ENCODE measurements around the gene ANTXR2.

Gene ANTXR2

GRCh38 chr4:80104927-80105326, 31.9 kb upstream of the ANTXR2 start:
- TF ChIP-seq CTCF (IDR thresholded peaks at IDR 0.05), result no peak

GRCh38 chr4:80103629-80104028, 30.6 kb upstream of the ANTXR2 start:
- H3K9ac ChIP-seq, result no peak overlapping the region
- H3K4me1 ChIP-seq, result no peaks in the 10 kb centered on the region
- no peak for TF ChIP-seq CTCF (IDR thresholded peaks at IDR 0.05)
- no peak overlapping the region for H3K4me2 ChIP-seq (ENCODE audit: low read length)
- H2AFZ ChIP-seq, result no peak overlapping the region
- H3K27me3 ChIP-seq (ENCODE audit: control insufficient read depth, insufficient read depth, low read length), result no peaks in the 10 kb centered on the region
- no peaks in the 10 kb centered on the region for H3K36me3 ChIP-seq (ENCODE audit: control insufficient read depth, insufficient read depth, low read length)
- no peak overlapping the region for H3K27ac ChIP-seq
- H3K9me3 ChIP-seq (ENCODE audit: control insufficient read depth, low read length), result no peaks in the 10 kb centered on the region
- no peak overlapping the region for H3K4me3 ChIP-seq (ENCODE audit: low read depth, low read length)
- no peaks in the 10 kb centered on the region for H3K79me2 ChIP-seq

More at GRCh38 chr4:80104927-80105326, 31.9 kb upstream of the ANTXR2 start:
- Histone ChIP-seq H3K9ac (no peak overlapping the region), H3K27ac (no peak overlapping the region), H3K4me3 (ENCODE audit: low read depth, low read length) (no peak overlapping the region), H2AFZ (no peak overlapping the region), H3K36me3 (ENCODE audit: control insufficient read depth, insufficient read depth, low read length) (no peaks in the 10 kb centered on the region), H3K27me3 (ENCODE audit: control insufficient read depth, insufficient read depth, low read length) (no peaks in the 10 kb centered on the region), H3K9me3 (ENCODE audit: control insufficient read depth, low read length) (no peaks in the 10 kb centered on the region), H3K4me1 (no peaks in the 10 kb centered on the region), H3K79me2 (no peaks in the 10 kb centered on the region), H3K4me2 (ENCODE audit: low read length) (no peak overlapping the region)

- Histone ChIP-seq H2AFZ (no peak overlapping the region), H3K27me3 (ENCODE audit: control insufficient read depth, insufficient read depth, low read length) (no peaks in the 10 kb centered on the region), H3K4me1 (no peaks in the 10 kb centered on the region), H3K4me3 (ENCODE audit: low read depth, low read length) (no peak overlapping the region), H3K27ac (no peak overlapping the region), H3K36me3 (ENCODE audit: control insufficient read depth, insufficient read depth, low read length) (no peaks in the 10 kb centered on the region), H3K4me2 (ENCODE audit: low read length) (no peak overlapping the region), H3K9ac (no peak overlapping the region), H3K9me3 (ENCODE audit: control insufficient read depth, low read length) (no peaks in the 10 kb centered on the region), H3K79me2 (no peaks in the 10 kb centered on the region)
- no peak for TF ChIP-seq CTCF (IDR thresholded peaks at IDR 0.05)
Observed at GRCh38 chr4:80101792-80102116, 28.7 kb upstream of the ANTXR2 start.

- Histone ChIP-seq H3K79me2 (no peaks in the 10 kb centered on the region), H3K9ac (no peak overlapping the region), H3K36me3 (ENCODE audit: control insufficient read depth, insufficient read depth, low read length) (no peaks in the 10 kb centered on the region), H3K4me2 (ENCODE audit: low read length) (no peak overlapping the region), H3K27ac (no peak overlapping the region), H3K4me1 (no peaks in the 10 kb centered on the region), H2AFZ (no peak overlapping the region), H3K4me3 (ENCODE audit: low read depth, low read length) (no peak overlapping the region), H3K9me3 (ENCODE audit: control insufficient read depth, low read length) (no peaks in the 10 kb centered on the region), H3K27me3 (ENCODE audit: control insufficient read depth, insufficient read depth, low read length) (no peaks in the 10 kb centered on the region)
- TF ChIP-seq CTCF (IDR thresholded peaks at IDR 0.05), result no peak
Observed at GRCh38 chr4:80101071-80101791, 28.2 kb upstream of the ANTXR2 start.

- TF ChIP-seq CTCF (IDR thresholded peaks at IDR 0.05), result no peak
- H3K36me3 ChIP-seq (ENCODE audit: control insufficient read depth, insufficient read depth, low read length), result no peaks in the 10 kb centered on the region
- no peak overlapping the region for H2AFZ ChIP-seq
- no peaks in the 10 kb centered on the region for H3K79me2 ChIP-seq
- no peak overlapping the region for H3K4me3 ChIP-seq (ENCODE audit: low read depth, low read length)
- H3K27me3 ChIP-seq (ENCODE audit: control insufficient read depth, insufficient read depth, low read length), result no peaks in the 10 kb centered on the region
- H3K4me2 ChIP-seq (ENCODE audit: low read length), result no peak overlapping the region
- no peaks in the 10 kb centered on the region for H3K9me3 ChIP-seq (ENCODE audit: control insufficient read depth, low read length)
- H3K27ac ChIP-seq, result no peak overlapping the region
- no peaks in the 10 kb centered on the region for H3K4me1 ChIP-seq
- no peak overlapping the region for H3K9ac ChIP-seq
Observed at GRCh38 chr4:80099671-80100070, 26.6 kb upstream of the ANTXR2 start.

Data from parathyroid adenoma (tissue), 2 donors.